HG02571 (cell line): ENCODE measurements around the gene C2CD2.

ENCODE experiments used
- ATAC-seq: cut with Tn5 transposase; IDR thresholded peaks from one replicate; pipeline ENCODE4 v1.9.1; 2021; ENCODE audit warnings: mild to moderate bottlenecking, moderate library complexity; ENCODE audit not compliant: unreplicated experiment

Gene C2CD2

GRCh38 chr21:41871293-41872030 is 82.4 kb downstream of the C2CD2 start:
- ATAC-seq = no peak

- ATAC-seq = no peak
These were observed 84.0 kb downstream of the C2CD2 start for GRCh38 chr21:41869771-41870170.

- peak; percentile 72 for ATAC-seq
These were observed 85.6 kb downstream of the C2CD2 start for GRCh38 chr21:41868062-41868710.

- no peak for ATAC-seq
These were observed 86.5 kb downstream of the C2CD2 start for GRCh38 chr21:41867313-41867712.

GRCh38 chr21:41866274-41866809 is 87.5 kb downstream of the C2CD2 start:
- no peak for ATAC-seq

- no peak for ATAC-seq
These were observed 88.6 kb downstream of the C2CD2 start for GRCh38 chr21:41865002-41865777.

- ATAC-seq = no peak
These were observed 89.4 kb downstream of the C2CD2 start for GRCh38 chr21:41864311-41865001.

- no peak for ATAC-seq
These were observed 90.4 kb downstream of the C2CD2 start for GRCh38 chr21:41863439-41863740.

- no peak for ATAC-seq
These were observed 91.8 kb downstream of the C2CD2 start for GRCh38 chr21:41861987-41862386.

GRCh38 chr21:41861255-41861654 is 92.6 kb downstream of the C2CD2 start:
- no peak for ATAC-seq

GRCh38 chr21:41859297-41859980 is 94.4 kb downstream of the C2CD2 start:
- no peak for ATAC-seq

- ATAC-seq = no peak
These were observed 95.1 kb downstream of the C2CD2 start for GRCh38 chr21:41858466-41859296.

- no peak for ATAC-seq
These were observed 96.0 kb downstream of the C2CD2 start for GRCh38 chr21:41857771-41858300.

- no peak for ATAC-seq
These were observed 97.2 kb downstream of the C2CD2 start for GRCh38 chr21:41856572-41856971.

- ATAC-seq = no peak
These were observed 99.3 kb downstream of the C2CD2 start for GRCh38 chr21:41854426-41854995.

GRCh38 chr21:41852929-41853320 is 100.9 kb downstream of the C2CD2 start:
- ATAC-seq = no peak

GRCh38 chr21:41852151-41852928 is 101.5 kb downstream of the C2CD2 start:
- no peak for ATAC-seq

- ATAC-seq = no peak
These were observed 102.6 kb downstream of the C2CD2 start for GRCh38 chr21:41851090-41851790.
